HT-29 (cell line): Measurements from ENCODE around the gene RIMKLA. TPM values are rescaled to one million over a fixed set of nuclear protein-coding genes. Genes with fewer than 3 reads are reported as not detected.

Source experiments
- total RNA-seq: library from RNA; depleted of rRNA; stranded (reverse); fragments of >200 nt; shearing (Covaris generic); gene quantifications from 2 replicates; pipeline ENCODE4 v1.2.3, GENCODE V29; 2014; rRNA removed

RIMKLA gene
- total RNA-seq, 1 experiment from 2014 or later: 1.6 TPM

Other genes with a start within 250 kb of the RIMKLA start
- gene GUCA2B, start 227.4 kb upstream of the RIMKLA start, total RNA-seq: 0.26 and 0.84 TPM in 2 replicates
- gene GUCA2A, start 216.0 kb upstream of the RIMKLA start, total RNA-seq: 0.69 and 1.7 TPM in 2 replicates
- gene FOXJ3, start 45.6 kb upstream of the RIMKLA start, total RNA-seq: 16.7 and 16.8 TPM in 2 replicates
- gene ZMYND12, start 75.2 kb downstream of the RIMKLA start, total RNA-seq: 0.21 TPM in 1 of 2 replicates, not detected in the other
- 48.6 and 60.6 TPM in 2 replicates for gene PPCS, start 75.8 kb downstream of the RIMKLA start, total RNA-seq
- 0.44 and 1.0 TPM in 2 replicates for gene CCDC30, start 82.5 kb downstream of the RIMKLA start, total RNA-seq